Suprapubic skin (tissue), 4 donors: ENCODE results near the gene CSMD2. TPM values are rescaled to one million over a fixed set of nuclear protein-coding genes. Genes with fewer than 3 reads are reported as not detected.

ENCODE experiments used
- DNase-seq, 2 donors: peaks; one replicate each; pipeline ENCODE4 v3.0.0-alpha.2; 2019; ENCODE audit warnings: low spot score in 2 of 2
- H3K27ac ChIP-seq: fragments of 200-600 bp; sonication (generic); one replicate; pipeline ENCODE4 v1.5.1; 2019
- H3K27me3 ChIP-seq: fragments of 200-600 bp; sonication (generic); one replicate; pipeline ENCODE4 v1.5.1; 2019
- H3K36me3 ChIP-seq: fragments of 200-600 bp; sonication (generic); one replicate; pipeline ENCODE4 v1.5.1; 2019
- H3K4me1 ChIP-seq: fragments of 200-600 bp; sonication (generic); one replicate; pipeline ENCODE4 v1.5.1; 2019
- H3K4me3 ChIP-seq: fragments of 200-600 bp; sonication (generic); one replicate; pipeline ENCODE4 v1.5.1; 2019; ENCODE audit warnings: mild to moderate bottlenecking
- H3K9me3 ChIP-seq: fragments of 200-600 bp; sonication (generic); one replicate; pipeline ENCODE4 v1.5.1; 2019
- EP300 ChIP-seq: sonication (generic); formaldehyde crosslinking; IDR thresholded peaks from one replicate; pipeline ENCODE4 v1.6.1; 2017; ENCODE audit warnings: antibody characterized with exemption
- POLR2A ChIP-seq, 2 donors: fragments of 450-650 bp; IDR thresholded peaks; one replicate each; pipeline ENCODE4 v1.6.1; 2017; ENCODE audit warnings: antibody characterized with exemption in 2 of 2, mild to moderate bottlenecking in 2 of 2, moderate library complexity in 2 of 2
- POLR2AphosphoS5 ChIP-seq, 3 donors: sonication (generic); formaldehyde crosslinking; IDR thresholded peaks; one replicate each; pipeline ENCODE4 v1.6.1; 2017; ENCODE audit warnings: antibody characterized with exemption in 3 of 3
- WGBS: methylation state at CpG from one replicate; pipeline ENCODE4 v1.1.5; 2018; 5-methylcytosine and 5-hydroxymethylcytosine counted together
- total RNA-seq, 4 donors: library from RNA; depleted of rRNA; stranded (reverse); fragments of >200 nt; gene quantifications; one replicate each; pipeline ENCODE4 v1.1.0, GENCODE V29; 2016
- TF ChIP-seq, protein P1 (sequence below), 2 donors: fragments of 200-600 bp in 1 of 2; fragments of 450-650 bp in 1 of 2; sonication (generic) in 1 of 2; IDR thresholded peaks; one replicate each; pipeline ENCODE4 v1.5.1; 2016 to 2019; ENCODE audit warnings: antibody characterized with exemption in 2 of 2, mild to moderate bottlenecking in 1 of 2, moderate library complexity in 1 of 2

CSMD2 gene
- total RNA-seq, 4 donors from 2014 or later = 0.08 to 0.55 (median 0.13) TPM

GRCh38 chr1:33828654-33829053, 336.4 kb downstream of the CSMD2 start:
- no peaks in the 10 kb centered on the region for H3K9me3 ChIP-seq
- no peak overlapping the region for H3K27ac ChIP-seq
- no peaks in the 10 kb centered on the region for H3K4me1 ChIP-seq
- WGBS = 80% methylated on average over 5 of the region's 5 CpGs
- no peak overlapping the region for H3K4me3 ChIP-seq
- H3K27me3 ChIP-seq = no peaks in the 10 kb centered on the region
- TF ChIP-seq POLR2A (IDR thresholded peaks at IDR 0.05) = no peak
- TF ChIP-seq EP300 = no peak
- TF ChIP-seq, protein P1, sequence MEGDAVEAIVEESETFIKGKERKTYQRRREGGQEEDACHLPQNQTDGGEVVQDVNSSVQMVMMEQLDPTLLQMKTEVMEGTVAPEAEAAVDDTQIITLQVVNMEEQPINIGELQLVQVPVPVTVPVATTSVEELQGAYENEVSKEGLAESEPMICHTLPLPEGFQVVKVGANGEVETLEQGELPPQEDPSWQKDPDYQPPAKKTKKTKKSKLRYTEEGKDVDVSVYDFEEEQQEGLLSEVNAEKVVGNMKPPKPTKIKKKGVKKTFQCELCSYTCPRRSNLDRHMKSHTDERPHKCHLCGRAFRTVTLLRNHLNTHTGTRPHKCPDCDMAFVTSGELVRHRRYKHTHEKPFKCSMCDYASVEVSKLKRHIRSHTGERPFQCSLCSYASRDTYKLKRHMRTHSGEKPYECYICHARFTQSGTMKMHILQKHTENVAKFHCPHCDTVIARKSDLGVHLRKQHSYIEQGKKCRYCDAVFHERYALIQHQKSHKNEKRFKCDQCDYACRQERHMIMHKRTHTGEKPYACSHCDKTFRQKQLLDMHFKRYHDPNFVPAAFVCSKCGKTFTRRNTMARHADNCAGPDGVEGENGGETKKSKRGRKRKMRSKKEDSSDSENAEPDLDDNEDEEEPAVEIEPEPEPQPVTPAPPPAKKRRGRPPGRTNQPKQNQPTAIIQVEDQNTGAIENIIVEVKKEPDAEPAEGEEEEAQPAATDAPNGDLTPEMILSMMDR (IDR thresholded peaks at IDR 0.05) = no peak
- no peak for TF ChIP-seq POLR2AphosphoS5 (IDR thresholded peaks at IDR 0.05)
- H3K36me3 ChIP-seq = no peaks in the 10 kb centered on the region
- DNase-seq = no peak

DNA sequence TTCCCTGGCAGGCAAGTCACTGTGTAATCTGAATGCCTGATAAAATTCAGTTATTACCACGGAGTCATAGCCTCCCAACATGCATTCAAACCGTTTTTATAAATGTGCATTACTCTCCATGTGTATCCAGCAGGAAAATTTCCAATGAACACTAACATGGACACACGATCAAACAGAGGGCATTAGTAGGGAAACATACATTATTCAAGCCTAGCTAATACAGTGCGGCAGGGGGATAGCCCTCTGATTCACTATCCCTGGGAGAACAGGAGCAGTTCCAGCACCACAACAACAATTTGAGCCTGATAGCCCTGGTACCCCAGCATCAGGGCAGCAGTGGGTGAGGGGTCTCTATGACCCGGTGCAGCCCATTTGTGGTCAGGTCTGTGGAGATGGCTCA, 337.0 kb downstream of the CSMD2 start:
- DNase-seq = no peak
- TF ChIP-seq POLR2A (IDR thresholded peaks at IDR 0.05) (no peak), POLR2AphosphoS5 (IDR thresholded peaks at IDR 0.05) (no peak), EP300 (no peak)
- TF ChIP-seq, protein P1 (IDR thresholded peaks at IDR 0.05) = no peak
- Histone ChIP-seq H3K27me3 (no peaks in the 10 kb centered on the region), H3K9me3 (no peaks in the 10 kb centered on the region), H3K36me3 (no peaks in the 10 kb centered on the region), H3K27ac (no peak overlapping the region), H3K4me3 (no peak overlapping the region), H3K4me1 (no peaks in the 10 kb centered on the region)
- 48% methylated on average over 5 of the region's 5 CpGs for WGBS

DNA sequence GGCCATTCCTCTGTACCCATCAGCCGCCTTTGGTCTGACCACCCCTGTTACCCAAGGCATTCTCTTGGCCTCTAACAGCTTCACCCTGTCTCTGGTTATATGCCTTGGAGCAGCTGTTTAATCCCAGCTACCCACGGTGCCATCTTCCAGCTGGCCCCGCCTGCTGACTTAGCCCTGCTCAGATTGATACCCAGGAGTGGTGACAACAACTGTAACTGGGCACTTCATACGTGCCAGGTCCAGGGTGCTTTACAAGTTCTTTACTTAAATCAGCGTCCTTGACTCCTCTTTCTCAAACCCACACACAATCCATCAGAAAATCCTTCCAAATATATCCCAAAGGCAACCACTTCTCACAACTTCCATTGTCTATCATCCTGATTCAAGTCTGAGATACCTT, 338.3 kb downstream of the CSMD2 start:
- TF ChIP-seq EP300 = no peak
- no peak for TF ChIP-seq POLR2AphosphoS5 (IDR thresholded peaks at IDR 0.05)
- TF ChIP-seq, protein P1 (IDR thresholded peaks at IDR 0.05) = no peak
- TF ChIP-seq POLR2A (IDR thresholded peaks at IDR 0.05) = no peak
- no peak for DNase-seq
- Histone ChIP-seq H3K9me3 (no peaks in the 10 kb centered on the region), H3K27ac (no peak overlapping the region), H3K36me3 (no peaks in the 10 kb centered on the region), H3K4me3 (no peak overlapping the region), H3K4me1 (no peaks in the 10 kb centered on the region), H3K27me3 (peaks cover under 1% of the 10 kb centered on the region)
- WGBS = 86% methylated on average over 5 of the region's 5 CpGs

GRCh38 chr1:33826311-33826710, 338.7 kb downstream of the CSMD2 start:
- H3K27ac ChIP-seq = no peak overlapping the region

GRCh38 chr1:33825506-33825905, 339.5 kb downstream of the CSMD2 start:
- Histone ChIP-seq H3K36me3 (no peaks in the 10 kb centered on the region), H3K4me3 (no peak overlapping the region), H3K27ac (no peak overlapping the region), H3K27me3 (peaks cover 2% of the 10 kb centered on the region), H3K4me1 (no peaks in the 10 kb centered on the region), H3K9me3 (no peaks in the 10 kb centered on the region)
- TF ChIP-seq, protein P1 (IDR thresholded peaks at IDR 0.05) = no peak
- TF ChIP-seq POLR2AphosphoS5 (IDR thresholded peaks at IDR 0.05) (no peak), POLR2A (IDR thresholded peaks at IDR 0.05) (no peak)
- DNase-seq = no peak
- 79% methylated on average over 10 of the region's 10 CpGs for WGBS

More at GRCh38 chr1:33826311-33826710, 338.7 kb downstream of the CSMD2 start:
- Histone ChIP-seq H3K4me1 (no peaks in the 10 kb centered on the region), H3K9me3 (no peaks in the 10 kb centered on the region), H3K36me3 (no peaks in the 10 kb centered on the region), H3K27me3 (peaks cover 2% of the 10 kb centered on the region), H3K4me3 (no peak overlapping the region)
- no peak for DNase-seq
- no peak for TF ChIP-seq POLR2A (IDR thresholded peaks at IDR 0.05)

DNA sequence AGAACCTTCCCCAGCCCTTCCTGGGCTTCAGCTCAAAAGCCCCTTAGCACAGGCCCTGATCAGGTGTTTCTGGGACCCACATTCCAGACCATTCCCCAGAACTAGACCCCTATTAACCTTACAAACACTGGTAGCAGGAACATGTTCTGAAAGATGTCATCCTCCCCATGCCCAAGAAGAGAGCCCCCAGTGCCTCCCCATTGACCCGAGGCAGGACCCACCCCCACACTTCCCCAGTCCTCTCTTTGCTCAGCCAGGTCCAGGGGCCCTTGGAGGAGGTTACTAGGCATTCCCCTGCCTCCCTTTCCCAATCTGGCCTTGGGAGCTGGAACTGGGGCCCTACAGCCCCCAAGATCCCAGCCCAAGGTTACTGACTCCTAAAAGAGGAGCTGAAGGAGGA, 340.1 kb downstream of the CSMD2 start:
- Histone ChIP-seq H3K4me1 (no peaks in the 10 kb centered on the region), H3K4me3 (no peak overlapping the region), H3K27me3 (peaks cover 2% of the 10 kb centered on the region), H3K36me3 (no peaks in the 10 kb centered on the region), H3K9me3 (no peaks in the 10 kb centered on the region), H3K27ac (no peak overlapping the region)
- DNase-seq = no peak
- WGBS = 89% methylated on average over 1 of the region's 1 CpG
- TF ChIP-seq, protein P1 (IDR thresholded peaks at IDR 0.05) = no peak
- TF ChIP-seq POLR2AphosphoS5 (IDR thresholded peaks at IDR 0.05) = no peak
- TF ChIP-seq POLR2A (IDR thresholded peaks at IDR 0.05) = no peak
- no peak for TF ChIP-seq EP300
